HepG2 (cell line): ENCODE results near the gene NOXO1. TPM values are rescaled to one million over a fixed set of nuclear protein-coding genes. Genes with fewer than 3 reads are reported as not detected.
A peak's percentile ranks its signal among the peaks of the same experiment; 100 is the strongest.

ENCODE experiments used
- ATRX ChIP-seq: sonication (generic); formaldehyde crosslinking; IDR thresholded peaks from 2 replicates; pipeline ENCODE4 v1.4.0; 2020; ENCODE audit warnings: missing genetic modification reagents, borderline replicate concordance
- GABPA ChIP-seq, 2 experiments: IDR thresholded peaks; 2 replicates each; pipeline ENCODE4 v1.6.1; 2011 to 2016; ENCODE audit warnings: low read depth in 2 of 2, low read length in 1 of 2, missing biosample characterization in 1 of 2, missing genetic modification characterization in 1 of 2
- HMG20A ChIP-seq: IDR thresholded peaks from 2 replicates; pipeline ENCODE4 v1.6.1; 2016; ENCODE audit warnings: borderline replicate concordance
- MAF1 ChIP-seq: sonication (generic); formaldehyde crosslinking; IDR thresholded peaks from 2 replicates; pipeline ENCODE4 v1.5.0; 2020; ENCODE audit warnings: missing genetic modification reagents, borderline replicate concordance
- MXI1 ChIP-seq: IDR thresholded peaks from 3 replicates; pipeline ENCODE4 v1.6.1; 2012; ENCODE audit warnings: low read depth, low read length, inconsistent platforms, borderline replicate concordance
- RBAK ChIP-seq: sonication (generic); formaldehyde crosslinking; IDR thresholded peaks from 2 replicates; pipeline ENCODE4 v1.5.1; 2020; ENCODE audit warnings: mild to moderate bottlenecking, missing genetic modification reagents
- TBP ChIP-seq: sonication (generic); formaldehyde crosslinking; IDR thresholded peaks from 2 replicates; pipeline ENCODE4 v1.5.0; 2020; ENCODE audit warnings: missing genetic modification reagents
- ZC3H4 ChIP-seq: sonication (generic); formaldehyde crosslinking; IDR thresholded peaks from 2 replicates; pipeline ENCODE4 v1.4.0; 2020; ENCODE audit warnings: missing genetic modification reagents, borderline replicate concordance
- ZNF264 ChIP-seq: sonication (generic); formaldehyde crosslinking; IDR thresholded peaks from 2 replicates; pipeline ENCODE4 v1.4.0; 2020; ENCODE audit warnings: missing genetic modification reagents
- polyA plus RNA-seq, 8 experiments: library from polyadenylated mRNA; depleted of rRNA in 3 of 8; stranded (reverse) in 7 of 8; unstranded in 1 of 8; fragments of >200 nt; fragmentation: Illumina TruSeq in 4 of 8; extraction: Trizol in 4 of 8; gene quantifications; 2 replicates each; pipeline versions ENCODE4 v1.2.1 to v1.2.3, GENCODE V29; 2011 to 2016; ENCODE audit warnings: low read depth in 4 of 8, missing spikeins in 1 of 8, mixed read lengths in 1 of 8; ENCODE audit not compliant: insufficient read depth in 1 of 8
- total RNA-seq, 5 experiments: library from RNA; depleted of rRNA; stranded (reverse); fragments of >200 nt; fragmentation: Illumina TruSeq; extraction: Trizol; gene quantifications; 2 replicates each; pipeline ENCODE4 v1.2.3, GENCODE V29; 2016; ENCODE audit warnings: low read depth in 1 of 5
- TF ChIP-seq, protein P1 (sequence below): sonication (generic); formaldehyde crosslinking; IDR thresholded peaks from 2 replicates; pipeline ENCODE4 v1.4.0; 2020; ENCODE audit warnings: missing genetic modification reagents, borderline replicate concordance
- TF ChIP-seq, protein P2 (sequence below): sonication (generic); formaldehyde crosslinking; IDR thresholded peaks from 2 replicates; pipeline ENCODE4 v1.4.0; 2020; ENCODE audit warnings: missing genetic modification reagents, mild to moderate bottlenecking, borderline replicate concordance
- TF ChIP-seq, protein P3 (sequence below): sonication (generic); formaldehyde crosslinking; IDR thresholded peaks from 2 replicates; pipeline ENCODE4 v1.8.1; 2023; ENCODE audit warnings: missing genetic modification reagents, inconsistent platforms, borderline replicate concordance
- TF ChIP-seq, protein P4 (sequence below): sonication (generic); formaldehyde crosslinking; IDR thresholded peaks from 2 replicates; pipeline ENCODE4 v1.4.0; 2020; ENCODE audit warnings: missing genetic modification reagents, borderline replicate concordance
- TF ChIP-seq, protein P5 (sequence below): sonication (generic); formaldehyde crosslinking; IDR thresholded peaks from 2 replicates; pipeline ENCODE4 v1.8.0; 2022; ENCODE audit warnings: low read depth, missing genetic modification reagents
- TF ChIP-seq, protein P6 (sequence below): sonication (generic); formaldehyde crosslinking; conservative IDR thresholded peaks from 2 replicates; pipeline ENCODE4 v1.8.0; 2022; ENCODE audit warnings: missing genetic modification reagents

Gene NOXO1
- total and polyA plus RNA-seq, 2 of the 13 experiments (the other 11 are each of a cell fraction or from before 2014, with no cell fraction given), result 0.69 to 1.4 TPM

DNA sequence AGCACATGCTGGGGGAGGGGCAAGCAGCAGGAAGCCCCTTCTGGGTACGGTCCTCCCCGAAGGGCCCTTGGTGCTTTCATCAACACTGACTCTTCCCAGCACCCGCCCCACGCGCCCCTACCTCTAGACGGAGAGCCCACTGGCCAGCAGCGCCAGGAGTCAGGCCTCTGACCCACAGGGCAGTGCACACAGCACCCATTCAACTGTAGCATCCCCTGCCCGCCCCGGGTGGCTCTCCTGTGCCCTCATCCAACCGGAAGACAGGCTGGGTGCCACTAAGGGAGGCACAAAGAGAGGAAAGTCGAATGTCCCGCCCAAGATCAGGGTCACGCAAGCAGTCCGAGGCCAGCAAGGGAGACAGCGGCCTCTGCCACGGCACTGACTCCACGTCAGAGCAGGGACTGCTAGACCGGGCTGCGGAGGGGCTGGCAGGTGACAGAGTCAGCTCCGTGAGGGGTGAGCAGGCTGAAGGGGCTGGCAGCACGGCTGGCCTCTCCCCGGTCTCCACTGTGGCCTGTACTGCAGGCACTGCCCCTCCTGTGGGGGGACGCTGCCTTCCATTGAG, 48.1 kb downstream of the NOXO1 start (continued):
- TF ChIP-seq, protein P1, sequence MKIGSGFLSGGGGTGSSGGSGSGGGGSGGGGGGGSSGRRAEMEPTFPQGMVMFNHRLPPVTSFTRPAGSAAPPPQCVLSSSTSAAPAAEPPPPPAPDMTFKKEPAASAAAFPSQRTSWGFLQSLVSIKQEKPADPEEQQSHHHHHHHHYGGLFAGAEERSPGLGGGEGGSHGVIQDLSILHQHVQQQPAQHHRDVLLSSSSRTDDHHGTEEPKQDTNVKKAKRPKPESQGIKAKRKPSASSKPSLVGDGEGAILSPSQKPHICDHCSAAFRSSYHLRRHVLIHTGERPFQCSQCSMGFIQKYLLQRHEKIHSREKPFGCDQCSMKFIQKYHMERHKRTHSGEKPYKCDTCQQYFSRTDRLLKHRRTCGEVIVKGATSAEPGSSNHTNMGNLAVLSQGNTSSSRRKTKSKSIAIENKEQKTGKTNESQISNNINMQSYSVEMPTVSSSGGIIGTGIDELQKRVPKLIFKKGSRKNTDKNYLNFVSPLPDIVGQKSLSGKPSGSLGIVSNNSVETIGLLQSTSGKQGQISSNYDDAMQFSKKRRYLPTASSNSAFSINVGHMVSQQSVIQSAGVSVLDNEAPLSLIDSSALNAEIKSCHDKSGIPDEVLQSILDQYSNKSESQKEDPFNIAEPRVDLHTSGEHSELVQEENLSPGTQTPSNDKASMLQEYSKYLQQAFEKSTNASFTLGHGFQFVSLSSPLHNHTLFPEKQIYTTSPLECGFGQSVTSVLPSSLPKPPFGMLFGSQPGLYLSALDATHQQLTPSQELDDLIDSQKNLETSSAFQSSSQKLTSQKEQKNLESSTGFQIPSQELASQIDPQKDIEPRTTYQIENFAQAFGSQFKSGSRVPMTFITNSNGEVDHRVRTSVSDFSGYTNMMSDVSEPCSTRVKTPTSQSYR, result no peak
- TF ChIP-seq TBP (CRISPR knock-in tag) (no peak), ATRX (no peak), RBAK (CRISPR knock-in tag) (no peak), HMG20A (CRISPR knock-in tag) (no peak), MAF1 (CRISPR knock-in tag) (no peak), ZNF264 (no peak), ZC3H4 (CRISPR knock-in tag) (no peak), GABPA (IDR thresholded peaks at IDR 0.05; ENCODE audit: low read depth, low read length) (no peak), GABPA (CRISPR knock-in tag; IDR thresholded peaks at IDR 0.05; ENCODE audit: low read depth) (no peak), MXI1 (no peak)
- TF ChIP-seq, protein P2, sequence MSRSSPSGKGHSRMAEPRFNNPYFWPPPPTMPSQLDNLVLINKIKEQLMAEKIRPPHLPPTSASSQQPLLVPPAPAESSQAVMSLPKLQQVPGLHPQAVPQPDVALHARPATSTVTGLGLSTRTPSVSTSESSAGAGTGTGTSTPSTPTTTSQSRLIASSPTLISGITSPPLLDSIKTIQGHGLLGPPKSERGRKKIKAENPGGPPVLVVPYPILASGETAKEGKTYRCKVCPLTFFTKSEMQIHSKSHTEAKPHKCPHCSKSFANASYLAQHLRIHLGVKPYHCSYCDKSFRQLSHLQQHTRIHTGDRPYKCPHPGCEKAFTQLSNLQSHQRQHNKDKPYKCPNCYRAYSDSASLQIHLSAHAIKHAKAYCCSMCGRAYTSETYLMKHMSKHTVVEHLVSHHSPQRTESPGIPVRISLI (CRISPR knock-in tag), result 0 out of 2 replicates have a peak, but pooled peaks have one; percentile 27
- TF ChIP-seq, protein P3, sequence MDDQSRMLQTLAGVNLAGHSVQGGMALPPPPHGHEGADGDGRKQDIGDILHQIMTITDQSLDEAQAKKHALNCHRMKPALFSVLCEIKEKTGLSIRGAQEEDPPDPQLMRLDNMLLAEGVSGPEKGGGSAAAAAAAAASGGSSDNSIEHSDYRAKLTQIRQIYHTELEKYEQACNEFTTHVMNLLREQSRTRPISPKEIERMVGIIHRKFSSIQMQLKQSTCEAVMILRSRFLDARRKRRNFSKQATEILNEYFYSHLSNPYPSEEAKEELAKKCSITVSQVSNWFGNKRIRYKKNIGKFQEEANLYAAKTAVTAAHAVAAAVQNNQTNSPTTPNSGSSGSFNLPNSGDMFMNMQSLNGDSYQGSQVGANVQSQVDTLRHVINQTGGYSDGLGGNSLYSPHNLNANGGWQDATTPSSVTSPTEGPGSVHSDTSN, result no peak
- TF ChIP-seq, protein P4, sequence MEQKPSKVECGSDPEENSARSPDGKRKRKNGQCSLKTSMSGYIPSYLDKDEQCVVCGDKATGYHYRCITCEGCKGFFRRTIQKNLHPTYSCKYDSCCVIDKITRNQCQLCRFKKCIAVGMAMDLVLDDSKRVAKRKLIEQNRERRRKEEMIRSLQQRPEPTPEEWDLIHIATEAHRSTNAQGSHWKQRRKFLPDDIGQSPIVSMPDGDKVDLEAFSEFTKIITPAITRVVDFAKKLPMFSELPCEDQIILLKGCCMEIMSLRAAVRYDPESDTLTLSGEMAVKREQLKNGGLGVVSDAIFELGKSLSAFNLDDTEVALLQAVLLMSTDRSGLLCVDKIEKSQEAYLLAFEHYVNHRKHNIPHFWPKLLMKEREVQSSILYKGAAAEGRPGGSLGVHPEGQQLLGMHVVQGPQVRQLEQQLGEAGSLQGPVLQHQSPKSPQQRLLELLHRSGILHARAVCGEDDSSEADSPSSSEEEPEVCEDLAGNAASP (CRISPR knock-in tag), result no peak
- TF ChIP-seq, protein P5, sequence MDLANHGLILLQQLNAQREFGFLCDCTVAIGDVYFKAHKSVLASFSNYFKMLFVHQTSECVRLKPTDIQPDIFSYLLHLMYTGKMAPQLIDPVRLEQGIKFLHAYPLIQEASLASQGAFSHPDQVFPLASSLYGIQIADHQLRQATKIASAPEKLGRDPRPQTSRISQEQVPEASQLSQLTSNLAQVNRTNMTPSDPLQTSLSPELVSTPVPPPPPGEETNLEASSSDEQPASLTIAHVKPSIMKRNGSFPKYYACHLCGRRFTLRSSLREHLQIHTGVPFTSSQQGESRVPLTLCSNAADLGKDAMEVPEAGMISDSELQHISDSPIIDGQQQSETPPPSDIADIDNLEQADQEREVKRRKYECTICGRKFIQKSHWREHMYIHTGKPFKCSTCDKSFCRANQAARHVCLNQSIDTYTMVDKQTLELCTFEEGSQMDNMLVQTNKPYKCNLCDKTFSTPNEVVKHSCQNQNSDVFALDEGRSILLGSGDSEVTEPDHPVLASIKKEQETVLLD (CRISPR knock-in tag), result no peak; the same call in 1 of the 2 replicates
- TF ChIP-seq, protein P6, sequence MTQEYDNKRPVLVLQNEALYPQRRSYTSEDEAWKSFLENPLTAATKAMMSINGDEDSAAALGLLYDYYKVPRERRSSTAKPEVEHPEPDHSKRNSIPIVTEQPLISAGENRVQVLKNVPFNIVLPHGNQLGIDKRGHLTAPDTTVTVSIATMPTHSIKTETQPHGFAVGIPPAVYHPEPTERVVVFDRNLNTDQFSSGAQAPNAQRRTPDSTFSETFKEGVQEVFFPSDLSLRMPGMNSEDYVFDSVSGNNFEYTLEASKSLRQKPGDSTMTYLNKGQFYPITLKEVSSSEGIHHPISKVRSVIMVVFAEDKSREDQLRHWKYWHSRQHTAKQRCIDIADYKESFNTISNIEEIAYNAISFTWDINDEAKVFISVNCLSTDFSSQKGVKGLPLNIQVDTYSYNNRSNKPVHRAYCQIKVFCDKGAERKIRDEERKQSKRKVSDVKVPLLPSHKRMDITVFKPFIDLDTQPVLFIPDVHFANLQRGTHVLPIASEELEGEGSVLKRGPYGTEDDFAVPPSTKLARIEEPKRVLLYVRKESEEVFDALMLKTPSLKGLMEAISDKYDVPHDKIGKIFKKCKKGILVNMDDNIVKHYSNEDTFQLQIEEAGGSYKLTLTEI (CRISPR knock-in tag), result no peak
